GM18519 (cell line): Measurements from ENCODE around the gene KDM3A.

Experiments used
- ATAC-seq: cut with Tn5 transposase; IDR thresholded peaks from one replicate; pipeline ENCODE4 v1.9.1; 2021; ENCODE audit warnings: mild to moderate bottlenecking, moderate library complexity; ENCODE audit not compliant: unreplicated experiment, low FRiP score

The KDM3A gene

GRCh38 chr2:86434290-86434689 lies 6.9 kb upstream of the KDM3A start:
- no peak for ATAC-seq

DNA sequence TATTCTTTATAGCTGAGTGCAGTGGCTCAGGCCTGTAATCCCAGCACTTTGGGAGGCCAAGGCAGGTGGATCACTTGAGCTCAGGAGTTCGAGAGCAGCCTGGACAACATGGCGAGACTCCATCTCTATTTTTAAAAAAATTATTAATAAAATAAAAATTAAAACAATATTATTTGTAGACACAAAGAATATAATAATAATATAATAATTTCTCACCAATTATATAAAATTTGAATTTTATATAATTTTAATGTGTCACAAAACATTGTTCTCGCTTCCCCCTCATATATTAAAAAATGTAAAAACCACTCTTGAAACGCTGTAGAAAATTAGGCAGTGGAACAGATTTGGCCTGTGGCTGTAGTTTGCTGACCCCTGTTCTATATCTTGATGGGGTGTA lies 5.6 kb upstream of the KDM3A start:
- no peak for ATAC-seq

DNA sequence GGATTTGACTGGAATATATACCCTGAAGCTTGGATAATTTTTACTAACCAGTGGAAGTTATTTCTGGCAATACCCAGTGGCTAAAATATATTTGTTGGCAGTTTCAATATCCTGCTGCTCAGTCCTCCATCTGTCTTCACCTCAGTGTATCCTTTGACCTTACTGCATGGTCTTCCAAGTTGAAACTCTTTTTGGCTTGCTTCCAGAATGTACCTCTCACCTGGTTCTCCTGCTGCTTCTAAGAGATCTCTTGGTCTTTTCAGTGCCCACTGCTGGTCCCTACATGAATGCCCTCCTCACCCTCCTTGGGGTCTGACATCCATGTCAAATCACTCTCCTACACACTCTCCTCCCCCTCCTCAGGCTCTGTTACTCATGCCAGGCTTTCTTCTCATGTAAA lies 4.8 kb upstream of the KDM3A start:
- ATAC-seq = no peak

DNA sequence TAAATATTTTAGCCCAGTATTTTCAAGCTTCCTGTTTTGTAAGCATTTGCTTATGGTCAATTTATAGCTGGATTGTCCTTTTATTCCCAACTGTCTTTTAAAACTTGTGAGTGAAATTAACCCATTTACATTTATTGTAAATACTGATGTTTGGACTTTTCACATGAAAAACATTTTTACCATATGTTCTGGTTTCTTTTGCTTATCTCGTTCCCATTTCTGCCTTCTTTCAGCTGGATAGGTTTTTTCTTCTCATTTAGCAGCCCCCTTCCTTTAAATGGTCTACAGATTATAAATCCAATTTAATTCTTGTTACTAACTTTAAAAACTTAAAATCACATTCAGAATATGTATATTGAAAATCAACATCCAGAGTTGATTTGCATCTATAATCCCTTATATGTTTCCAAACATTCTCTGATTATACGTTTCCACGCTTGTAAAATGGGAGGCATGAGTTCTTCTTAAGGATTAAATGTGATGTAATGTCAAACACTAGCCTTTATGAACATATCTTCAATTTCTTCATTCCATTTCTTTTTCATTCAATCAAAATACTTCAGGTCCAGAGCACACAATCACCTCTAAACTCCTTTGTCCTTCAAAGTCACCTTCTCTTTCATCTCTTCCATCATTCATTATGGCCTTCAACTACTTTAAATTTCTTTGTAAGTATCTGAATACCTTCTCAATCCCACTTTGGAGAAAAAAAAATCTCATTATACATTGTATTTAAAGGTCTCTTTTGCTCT lies 1.1 kb upstream of the KDM3A start:
- ATAC-seq = no peak

- ATAC-seq = no peak
Observed at GRCh38 chr2:86441392-86441881, 266 bp downstream of the KDM3A start.

GRCh38 chr2:86441882-86442641 lies 891 bp downstream of the KDM3A start:
- no peak for ATAC-seq

- ATAC-seq = no peak
Observed at GRCh38 chr2:86442642-86443005, 1.5 kb downstream of the KDM3A start.

- ATAC-seq = no peak
Observed at GRCh38 chr2:86443631-86444350, 2.6 kb downstream of the KDM3A start.

DNA sequence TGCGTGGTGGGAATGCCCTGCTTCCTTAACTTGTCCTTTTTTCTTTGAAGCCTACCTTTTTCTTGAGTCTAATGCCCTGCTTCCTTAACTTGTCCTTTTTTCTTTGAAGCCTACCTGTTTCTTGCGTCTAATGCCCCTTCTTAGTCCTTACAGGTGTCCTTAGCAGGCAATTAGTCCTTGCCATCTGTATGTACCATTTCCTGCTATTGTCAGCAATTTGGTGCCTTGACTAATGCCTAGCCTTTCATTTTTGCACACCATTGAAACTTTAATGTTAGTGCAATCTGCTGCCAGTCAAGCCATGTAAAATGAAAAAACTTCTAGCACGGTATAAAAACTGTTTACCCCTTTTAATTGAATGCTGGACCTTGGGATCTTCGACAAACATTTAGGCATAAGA lies 4.3 kb downstream of the KDM3A start:
- ATAC-seq = no peak

- ATAC-seq = no peak
Observed at GRCh38 chr2:86446060-86446459, 4.9 kb downstream of the KDM3A start.

DNA sequence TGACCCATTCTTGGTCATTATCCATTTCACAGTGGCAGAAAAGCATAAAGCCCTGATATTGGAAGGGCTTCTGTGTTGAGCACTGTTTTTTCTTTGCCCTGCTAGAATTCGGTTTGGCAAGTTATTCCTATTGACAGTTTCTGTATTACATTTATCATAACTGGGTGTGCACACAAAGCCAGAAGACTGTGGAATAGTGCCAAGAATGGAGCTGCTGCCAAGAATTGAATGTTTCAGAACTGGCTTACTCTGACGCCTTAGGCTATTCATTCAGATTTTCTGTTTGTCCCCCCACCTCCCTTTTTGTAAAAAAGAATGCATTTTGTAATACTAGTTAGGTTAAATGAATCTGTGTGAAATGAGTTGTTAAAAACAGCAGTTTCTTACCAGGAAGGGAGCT lies 12.7 kb downstream of the KDM3A start:
- ATAC-seq = no peak

DNA sequence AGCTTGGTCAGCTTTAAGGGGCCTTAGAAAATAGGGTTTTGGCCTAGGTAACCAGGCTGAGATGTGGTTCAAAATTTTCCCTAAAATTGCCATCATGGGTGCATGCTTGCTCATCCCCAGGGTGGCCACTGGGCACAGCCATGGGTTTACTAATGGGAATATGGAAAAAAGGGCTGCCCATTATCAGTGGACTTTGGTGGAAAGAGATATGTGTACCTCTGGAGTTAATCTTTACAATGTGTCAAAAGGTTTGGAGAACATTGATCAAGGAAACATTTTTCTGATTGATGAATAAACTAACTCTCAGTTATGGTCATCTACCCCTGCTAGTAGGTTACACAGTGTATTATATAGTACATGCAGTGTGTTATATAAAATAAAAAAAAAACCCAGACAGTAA lies 13.1 kb downstream of the KDM3A start:
- ATAC-seq = no peak

- ATAC-seq = no peak
Observed at GRCh38 chr2:86455181-86455580, 14.0 kb downstream of the KDM3A start.

- ATAC-seq = no peak
Observed at GRCh38 chr2:86461042-86461743, 20.0 kb downstream of the KDM3A start.

GRCh38 chr2:86464652-86465051 lies 23.5 kb downstream of the KDM3A start:
- no peak for ATAC-seq

DNA sequence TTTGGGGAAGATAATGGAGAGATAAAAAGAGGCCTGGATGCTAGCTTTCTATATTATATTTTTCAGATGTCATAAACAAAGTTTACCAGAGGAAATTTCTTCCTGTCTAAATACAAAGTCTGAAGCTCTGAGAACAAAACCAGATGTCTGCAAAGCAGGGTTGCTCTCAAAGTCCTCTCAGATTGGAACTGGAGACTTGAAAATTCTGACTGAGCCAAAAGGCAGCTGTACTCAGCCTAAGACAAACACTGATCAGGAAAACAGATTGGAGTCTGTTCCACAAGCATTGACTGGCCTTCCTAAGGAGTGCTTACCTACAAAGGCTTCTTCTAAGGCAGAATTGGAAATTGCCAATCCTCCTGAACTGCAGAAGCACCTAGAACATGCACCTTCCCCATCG lies 25.1 kb downstream of the KDM3A start:
- no peak for ATAC-seq

DNA sequence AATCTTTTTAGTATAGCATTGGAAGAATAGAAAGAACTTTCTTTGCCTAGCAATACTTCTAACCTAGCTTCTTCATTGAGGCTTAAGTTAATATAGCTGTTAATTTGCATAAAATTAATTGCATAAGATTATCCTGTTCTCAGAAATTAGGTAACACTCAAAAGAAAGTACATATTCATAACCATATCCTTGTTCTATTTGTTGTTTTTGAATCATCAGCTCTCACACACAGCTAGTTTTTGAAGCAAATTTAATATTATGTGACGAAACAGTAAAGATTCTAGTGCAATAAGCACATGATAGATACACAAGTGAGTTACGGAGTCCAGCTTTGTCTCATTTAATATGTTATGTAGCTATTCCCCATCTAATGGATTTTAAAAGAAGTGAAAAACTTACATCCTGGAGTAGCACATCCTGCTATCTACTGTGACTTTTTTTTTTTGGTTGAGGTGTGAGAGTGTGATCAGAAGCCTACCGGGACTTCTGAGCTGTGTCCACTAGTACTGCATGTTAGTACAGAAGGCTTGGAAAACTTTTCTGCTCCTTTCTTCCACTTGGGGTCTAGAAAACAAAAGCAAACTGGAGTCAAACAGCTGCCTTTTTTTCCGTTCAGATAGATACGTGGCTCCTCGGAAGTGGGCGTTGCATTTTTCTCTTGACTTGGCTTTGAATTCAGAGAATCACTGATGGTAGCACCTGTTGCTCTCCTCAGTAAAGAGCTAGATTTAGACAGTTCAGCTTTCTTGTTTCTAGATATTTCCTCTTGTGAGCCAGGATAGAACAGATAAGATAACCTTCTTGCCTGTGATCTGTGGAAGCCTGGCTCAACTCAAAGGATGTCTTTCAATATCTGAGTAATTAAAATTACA lies 27.2 kb downstream of the KDM3A start:
- ATAC-seq = no peak

- no peak for ATAC-seq
Observed at GRCh38 chr2:86470890-86471289, 29.7 kb downstream of the KDM3A start.

DNA sequence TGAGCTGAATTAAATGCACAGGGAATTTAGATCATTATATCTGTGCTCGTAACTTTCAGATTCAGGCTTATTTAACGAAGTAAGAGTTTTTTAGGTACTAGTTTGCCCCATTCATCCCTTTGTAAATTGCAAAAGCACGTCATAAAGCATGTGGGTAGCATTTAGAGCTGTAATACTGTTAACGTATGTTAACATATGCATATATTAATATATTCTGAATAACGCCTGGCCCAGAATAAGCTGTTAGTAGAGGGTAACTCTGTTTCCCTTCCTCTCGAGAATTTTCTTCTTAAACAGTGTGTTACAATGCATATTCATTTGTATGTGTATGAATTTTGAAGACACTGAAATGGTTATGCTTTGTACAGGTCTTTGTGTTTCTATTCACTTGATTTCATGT lies 30.5 kb downstream of the KDM3A start:
- no peak for ATAC-seq

GRCh38 chr2:86476092-86476491 lies 34.9 kb downstream of the KDM3A start:
- no peak for ATAC-seq
